Vagina (tissue), 2 donors: ENCODE results near the gene FHIT. TPM values are rescaled to one million over a fixed set of nuclear protein-coding genes. Genes with fewer than 3 reads are reported as not detected.

ENCODE experiments used
- DNase-seq, 2 donors: peaks; one replicate each; pipeline ENCODE4 v3.0.0-alpha.2; 2017; ENCODE audit errors: extremely low spot score in 2 of 2
- H3K27ac ChIP-seq: fragments of 200-600 bp; sonication (generic); one replicate; pipeline ENCODE4 v1.5.1; 2019
- H3K27me3 ChIP-seq: fragments of 200-600 bp; sonication (generic); one replicate; pipeline ENCODE4 v1.5.1; 2019
- H3K36me3 ChIP-seq, 2 donors: fragments of 200-600 bp; sonication (generic); one replicate each; pipeline ENCODE4 v1.5.1; 2017 to 2019
- H3K4me1 ChIP-seq: fragments of 200-600 bp; sonication (generic); one replicate; pipeline ENCODE4 v1.5.1; 2019
- H3K4me3 ChIP-seq, 2 donors: fragments of 200-600 bp; sonication (generic); 1 replicate in 1 of 2; 2 replicates in 1 of 2; pipeline ENCODE4 v1.5.1; 2016 to 2019
- H3K9me3 ChIP-seq: fragments of 200-600 bp; sonication (generic); one replicate; pipeline ENCODE4 v1.5.1; 2019
- CTCF ChIP-seq, 3 experiments: fragments of 450-650 bp in 2 of 3; fragments of 200-600 bp in 1 of 3; sonication (generic) in 1 of 3; IDR thresholded peaks; one replicate each; pipeline ENCODE4 v1.5.1; 2017 to 2019; ENCODE audit warnings: antibody characterized with exemption in 3 of 3, mild to moderate bottlenecking in 2 of 3, moderate library complexity in 2 of 3
- POLR2A ChIP-seq, 2 donors: fragments of 450-650 bp; IDR thresholded peaks; one replicate each; pipeline ENCODE4 v1.6.1; 2017; ENCODE audit warnings: antibody characterized with exemption in 2 of 2, mild to moderate bottlenecking in 2 of 2, moderate library complexity in 2 of 2
- POLR2AphosphoS5 ChIP-seq, 2 donors: sonication (generic); formaldehyde crosslinking; IDR thresholded peaks; one replicate each; pipeline ENCODE4 v1.9.0; 2017; ENCODE audit warnings: antibody characterized with exemption in 2 of 2, mild to moderate bottlenecking in 2 of 2, low read depth in 1 of 2; ENCODE audit not compliant: insufficient read depth in 1 of 2
- intact Hi-C: fragments of 100-400 bp; cut with DNase I; formaldehyde crosslinking; loops from one replicate; pipeline ENCODE4 v1.15.1; 2023
- total RNA-seq: library from RNA; depleted of rRNA; stranded (reverse); fragments of >200 nt; gene quantifications from one replicate; pipeline ENCODE4 v1.2.3, GENCODE V29; 2016

FHIT gene
- total RNA-seq, 1 donor from 2014 or later: 7.9 TPM

- no peak overlapping the region for H3K4me3 ChIP-seq
- H3K36me3 ChIP-seq: no peaks in the 10 kb centered on the region
- no peaks in the 10 kb centered on the region for H3K9me3 ChIP-seq
- TF ChIP-seq POLR2A (IDR thresholded peaks at IDR 0.05) (no peak), POLR2AphosphoS5 (IDR thresholded peaks at IDR 0.05; ENCODE audit: insufficient read depth in 1 of 2, low read depth in 1 of 2) (no peak), CTCF (IDR thresholded peaks at IDR 0.05) (no peak)
- DNase-seq: no peak
- H3K4me1 ChIP-seq: no peaks in the 10 kb centered on the region
- intact Hi-C loops: no loop called here
- no peak overlapping the region for H3K27ac ChIP-seq
- no peaks in the 10 kb centered on the region for H3K27me3 ChIP-seq
Observed at GRCh38 chr3:61157414-61157813, 93.8 kb downstream of the FHIT start.

GRCh38 chr3:61155701-61156292 is 95.5 kb downstream of the FHIT start:
- no peak for TF ChIP-seq POLR2AphosphoS5 (IDR thresholded peaks at IDR 0.05; ENCODE audit: insufficient read depth in 1 of 2, low read depth in 1 of 2)
- TF ChIP-seq CTCF (IDR thresholded peaks at IDR 0.05): no peak
- TF ChIP-seq POLR2A (IDR thresholded peaks at IDR 0.05): no peak
- no peak for DNase-seq
- H3K4me3 ChIP-seq: no peak overlapping the region
- H3K27me3 ChIP-seq: no peaks in the 10 kb centered on the region
- intact Hi-C loops: no loop called here
- H3K9me3 ChIP-seq: no peaks in the 10 kb centered on the region
- H3K36me3 ChIP-seq: no peaks in the 10 kb centered on the region
- no peaks in the 10 kb centered on the region for H3K4me1 ChIP-seq
- no peak overlapping the region for H3K27ac ChIP-seq

- no peak overlapping the region for H3K4me3 ChIP-seq
- no peaks in the 10 kb centered on the region for H3K36me3 ChIP-seq
- H3K9me3 ChIP-seq: no peaks in the 10 kb centered on the region
- no peaks in the 10 kb centered on the region for H3K4me1 ChIP-seq
- no peak overlapping the region for H3K27ac ChIP-seq
- no peak for DNase-seq
- no peaks in the 10 kb centered on the region for H3K27me3 ChIP-seq
- intact Hi-C loops: no loop called here
- TF ChIP-seq POLR2AphosphoS5 (IDR thresholded peaks at IDR 0.05; ENCODE audit: insufficient read depth in 1 of 2, low read depth in 1 of 2) (no peak), POLR2A (IDR thresholded peaks at IDR 0.05) (no peak), CTCF (IDR thresholded peaks at IDR 0.05) (no peak)
Observed at GRCh38 chr3:61154457-61155198, 96.6 kb downstream of the FHIT start.

- intact Hi-C loops: no loop called here
- no peaks in the 10 kb centered on the region for H3K27me3 ChIP-seq
- no peak overlapping the region for H3K4me3 ChIP-seq
- TF ChIP-seq POLR2A (IDR thresholded peaks at IDR 0.05) (no peak), POLR2AphosphoS5 (IDR thresholded peaks at IDR 0.05; ENCODE audit: insufficient read depth in 1 of 2, low read depth in 1 of 2) (no peak), CTCF (IDR thresholded peaks at IDR 0.05) (no peak)
- H3K9me3 ChIP-seq: no peaks in the 10 kb centered on the region
- no peak overlapping the region for H3K27ac ChIP-seq
- DNase-seq: no peak
- H3K4me1 ChIP-seq: no peaks in the 10 kb centered on the region
- H3K36me3 ChIP-seq: no peaks in the 10 kb centered on the region
Observed at GRCh38 chr3:61152071-61152470, 99.2 kb downstream of the FHIT start.

- Histone ChIP-seq H3K4me3 (no peak overlapping the region), H3K36me3 (no peaks in the 10 kb centered on the region), H3K27ac (no peak overlapping the region), H3K9me3 (no peaks in the 10 kb centered on the region), H3K4me1 (no peaks in the 10 kb centered on the region), H3K27me3 (no peaks in the 10 kb centered on the region)
- TF ChIP-seq POLR2AphosphoS5 (IDR thresholded peaks at IDR 0.05; ENCODE audit: insufficient read depth in 1 of 2, low read depth in 1 of 2) (no peak), POLR2A (IDR thresholded peaks at IDR 0.05) (no peak), CTCF (IDR thresholded peaks at IDR 0.05) (no peak)
- intact Hi-C loops: no loop called here
- DNase-seq: no peak
Observed at GRCh38 chr3:61149236-61149635, 102.0 kb downstream of the FHIT start.
